Heart left ventricle (tissue), 13 donors: ENCODE measurements around the gene FOXC1.

Experiments
- POLR2A ChIP-seq, 2 donors: fragments of 450-650 bp; IDR thresholded peaks; one replicate each; pipeline ENCODE4 v1.6.1; 2017; ENCODE audit warnings: antibody characterized with exemption in 2 of 2, mild to moderate bottlenecking in 2 of 2, moderate library complexity in 2 of 2
- TF ChIP-seq, protein P1 (sequence below), 12 donors: fragments of 200-600 bp; sonication (generic) in 4 of 12; IDR thresholded peaks; one replicate each; pipeline versions ENCODE4 v1.5.0 to v1.8.0; 2018 to 2022; ENCODE audit warnings: antibody characterized with exemption in 12 of 12, mild to moderate bottlenecking in 5 of 12
- donor health status: ischemic (EF 13 %, LVEDD 7.1; RV severe dilation, severe dysfunction).
- donor health status: DM: no; HTN: yes; CAD: no.
- donor health status: DM: no; HTN: no; CAD: no.
- donor health status: ischemic (EF 25% LVEDD 6.9; RV normal size, moderate dysfunction).
- donor health status: ischemic (EF 25% LVEDD 5.7; RV mildly dilated, moderate dysfunction).
- donor health status: ischemic (EF 35%, LVEDD 5.7; RV mildly dilated, moderate dysfunction).
- donor health status: nonischemic (EF 11% LVEDD 7.7; RV severe dilation, severe dysfunction).
- donor health status: DM: yes; HTN: yes; CAD: no.
- donor health status: PGD.
- donor health status: ischemic (EF 29% LVEDD 5.4; RV normal size, mild dysfunction).
- donor health status: nonischemic (EF 23%, LVEDD 6.1; RV moderate dilation, normal function).

DNA sequence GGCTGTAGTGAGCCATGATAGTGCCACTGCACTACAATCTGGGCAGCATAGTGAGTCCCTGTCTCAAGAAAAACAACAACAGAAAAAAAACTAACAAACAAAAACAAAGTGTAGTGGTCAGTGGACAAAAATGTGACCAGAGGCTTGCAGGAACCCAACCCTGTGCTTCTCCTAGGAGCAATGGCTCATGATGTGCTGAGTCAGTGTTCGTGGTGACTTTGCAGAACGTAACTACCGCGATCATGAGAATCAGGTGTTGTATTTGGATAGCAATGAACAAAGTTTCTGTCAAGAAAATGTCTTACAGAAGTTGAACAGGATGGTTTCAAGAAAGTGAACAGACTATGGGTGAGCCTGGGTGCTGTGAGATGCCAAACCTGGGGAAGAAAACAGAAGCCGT, 18.5 kb upstream of the FOXC1 start:
- TF ChIP-seq, protein P1, sequence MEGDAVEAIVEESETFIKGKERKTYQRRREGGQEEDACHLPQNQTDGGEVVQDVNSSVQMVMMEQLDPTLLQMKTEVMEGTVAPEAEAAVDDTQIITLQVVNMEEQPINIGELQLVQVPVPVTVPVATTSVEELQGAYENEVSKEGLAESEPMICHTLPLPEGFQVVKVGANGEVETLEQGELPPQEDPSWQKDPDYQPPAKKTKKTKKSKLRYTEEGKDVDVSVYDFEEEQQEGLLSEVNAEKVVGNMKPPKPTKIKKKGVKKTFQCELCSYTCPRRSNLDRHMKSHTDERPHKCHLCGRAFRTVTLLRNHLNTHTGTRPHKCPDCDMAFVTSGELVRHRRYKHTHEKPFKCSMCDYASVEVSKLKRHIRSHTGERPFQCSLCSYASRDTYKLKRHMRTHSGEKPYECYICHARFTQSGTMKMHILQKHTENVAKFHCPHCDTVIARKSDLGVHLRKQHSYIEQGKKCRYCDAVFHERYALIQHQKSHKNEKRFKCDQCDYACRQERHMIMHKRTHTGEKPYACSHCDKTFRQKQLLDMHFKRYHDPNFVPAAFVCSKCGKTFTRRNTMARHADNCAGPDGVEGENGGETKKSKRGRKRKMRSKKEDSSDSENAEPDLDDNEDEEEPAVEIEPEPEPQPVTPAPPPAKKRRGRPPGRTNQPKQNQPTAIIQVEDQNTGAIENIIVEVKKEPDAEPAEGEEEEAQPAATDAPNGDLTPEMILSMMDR (IDR thresholded peaks at IDR 0.05), result no peak
- no peak for TF ChIP-seq POLR2A (IDR thresholded peaks at IDR 0.05)
